GM21786 (cell line): ENCODE measurements around the gene MKKS.

Experiments
- ATAC-seq: cut with Tn5 transposase; IDR thresholded peaks from one replicate; pipeline ENCODE4 v1.9.1; 2021; ENCODE audit not compliant: unreplicated experiment

Gene MKKS

GRCh38 chr20:10433623-10434466, at the start of gene MKKS:
TSS of gene MKKS (minus strand) at chr20:10434222. CDS start at chr20:10413514, 20,708 bp downstream.
- peak; percentile 39 for ATAC-seq

GRCh38 chr20:10483691-10484090, 49.7 kb upstream of the MKKS start:
- ATAC-seq = no peak

GRCh38 chr20:10481676-10482075, 47.7 kb upstream of the MKKS start:
- ATAC-seq = no peak

- no peak for ATAC-seq
These were observed 44.9 kb upstream of the MKKS start for GRCh38 chr20:10478930-10479329.

- ATAC-seq = peak; percentile 55
These were observed 44.2 kb upstream of the MKKS start for GRCh38 chr20:10478205-10478604.

- peak; percentile 87 for ATAC-seq
These were observed 42.3 kb upstream of the MKKS start for GRCh38 chr20:10476319-10476724.

- ATAC-seq = no peak
These were observed 41.2 kb upstream of the MKKS start for GRCh38 chr20:10475225-10475624.

- ATAC-seq = no peak
These were observed 40.7 kb upstream of the MKKS start for GRCh38 chr20:10474606-10475184.

GRCh38 chr20:10472871-10473270, 38.8 kb upstream of the MKKS start:
- ATAC-seq = no peak

- no peak for ATAC-seq
These were observed 36.3 kb upstream of the MKKS start for GRCh38 chr20:10470276-10470675.

GRCh38 chr20:10469599-10469998, 35.6 kb upstream of the MKKS start:
- no peak for ATAC-seq

- ATAC-seq = no peak
These were observed 35.0 kb upstream of the MKKS start for GRCh38 chr20:10469056-10469455.

- no peak for ATAC-seq
These were observed 34.4 kb upstream of the MKKS start for GRCh38 chr20:10468340-10468845.

- no peak for ATAC-seq
These were observed 33.8 kb upstream of the MKKS start for GRCh38 chr20:10467681-10468339.

- ATAC-seq = no peak
These were observed 32.8 kb upstream of the MKKS start for GRCh38 chr20:10466855-10467254.

GRCh38 chr20:10466325-10466724, 32.3 kb upstream of the MKKS start:
- no peak for ATAC-seq

GRCh38 chr20:10465135-10465534, 31.1 kb upstream of the MKKS start:
- ATAC-seq = no peak

GRCh38 chr20:10463622-10464021, 29.6 kb upstream of the MKKS start:
- no peak for ATAC-seq

- ATAC-seq = no peak
These were observed 28.5 kb upstream of the MKKS start for GRCh38 chr20:10462516-10462915.

- ATAC-seq = no peak
These were observed 27.5 kb upstream of the MKKS start for GRCh38 chr20:10461495-10461894.

GRCh38 chr20:10454151-10454750, 20.2 kb upstream of the MKKS start:
- peak; percentile 61 for ATAC-seq
